Measurements from ENCODE around the gene GRB2. TPM values are rescaled to one million over a fixed set of nuclear protein-coding genes. Genes with fewer than 3 reads are reported as not detected.

Gene GRB2
- total RNA-seq, 1 experiment from 2014 or later = 101 TPM

GRCh38 chr17:75317671-75318070 lies 87.8 kb downstream of the GRB2 start:
- intact Hi-C loops (cut with micrococcal nuclease; ENCODE audit: unreplicated experiment) = no loop called here
- ChIA-PET CTCF (no interaction called here), POLR2A (ENCODE audit: low non-redundant PET) (no interaction called here)
- TF ChIP-seq EZH2 (IDR thresholded peaks at IDR 0.05; ENCODE audit: borderline replicate concordance, low read depth, low read length, poor library complexity, severe bottlenecking) = no peak
- TF ChIP-seq, protein P1, sequence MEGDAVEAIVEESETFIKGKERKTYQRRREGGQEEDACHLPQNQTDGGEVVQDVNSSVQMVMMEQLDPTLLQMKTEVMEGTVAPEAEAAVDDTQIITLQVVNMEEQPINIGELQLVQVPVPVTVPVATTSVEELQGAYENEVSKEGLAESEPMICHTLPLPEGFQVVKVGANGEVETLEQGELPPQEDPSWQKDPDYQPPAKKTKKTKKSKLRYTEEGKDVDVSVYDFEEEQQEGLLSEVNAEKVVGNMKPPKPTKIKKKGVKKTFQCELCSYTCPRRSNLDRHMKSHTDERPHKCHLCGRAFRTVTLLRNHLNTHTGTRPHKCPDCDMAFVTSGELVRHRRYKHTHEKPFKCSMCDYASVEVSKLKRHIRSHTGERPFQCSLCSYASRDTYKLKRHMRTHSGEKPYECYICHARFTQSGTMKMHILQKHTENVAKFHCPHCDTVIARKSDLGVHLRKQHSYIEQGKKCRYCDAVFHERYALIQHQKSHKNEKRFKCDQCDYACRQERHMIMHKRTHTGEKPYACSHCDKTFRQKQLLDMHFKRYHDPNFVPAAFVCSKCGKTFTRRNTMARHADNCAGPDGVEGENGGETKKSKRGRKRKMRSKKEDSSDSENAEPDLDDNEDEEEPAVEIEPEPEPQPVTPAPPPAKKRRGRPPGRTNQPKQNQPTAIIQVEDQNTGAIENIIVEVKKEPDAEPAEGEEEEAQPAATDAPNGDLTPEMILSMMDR (conservative IDR thresholded peaks at IDR 0.05; ENCODE audit: low read depth, low read length) = no peak
- no peak for DNase-seq (ENCODE audit: low spot score)
- Histone ChIP-seq H3K27ac (ENCODE audit: low read depth, low read length, poor library complexity, severe bottlenecking) (no peak overlapping the region), H3K36me3 (ENCODE audit: insufficient read depth, low read length, poor library complexity, severe bottlenecking) (peaks cover 23% of the 10 kb centered on the region), H3K27me3 (replicated peaks; ENCODE audit: insufficient read depth, low read depth, low read length, poor library complexity) (no peaks in the 10 kb centered on the region), H3K4me1 (ENCODE audit: insufficient read depth, low read length, poor library complexity, severe bottlenecking) (no peaks in the 10 kb centered on the region), H3K9me3 (ENCODE audit: low read depth, low read length, poor library complexity, severe bottlenecking) (no peaks in the 10 kb centered on the region), H3K4me3 (ENCODE audit: low read depth, low read length, poor library complexity, severe bottlenecking) (no peak overlapping the region)
- no TSS peak for BruUV-seq (replicated peaks)

- ChIA-PET POLR2A (ENCODE audit: low non-redundant PET) (interaction anchor here (0.6 to 0.7 kb wide), 2 partner anchors 25 to 127 kb away, joined by 3 read pairs; no protein-coding TSS in a partner anchor), CTCF (interaction anchor here (0.6 to 0.7 kb wide), 2 partner anchors 30 to 77 kb away, joined by 8 to 14 read pairs; no protein-coding TSS in a partner anchor)
- Histone ChIP-seq H3K9me3 (ENCODE audit: low read depth, low read length, poor library complexity, severe bottlenecking) (no peaks in the 10 kb centered on the region), H3K27ac (ENCODE audit: low read depth, low read length, poor library complexity, severe bottlenecking) (no peak overlapping the region), H3K36me3 (ENCODE audit: insufficient read depth, low read length, poor library complexity, severe bottlenecking) (peaks cover 16% of the 10 kb centered on the region), H3K4me3 (ENCODE audit: low read depth, low read length, poor library complexity, severe bottlenecking) (no peak overlapping the region), H3K27me3 (replicated peaks; ENCODE audit: insufficient read depth, low read depth, low read length, poor library complexity) (no peaks in the 10 kb centered on the region), H3K4me1 (ENCODE audit: insufficient read depth, low read length, poor library complexity, severe bottlenecking) (no peaks in the 10 kb centered on the region)
- intact Hi-C loops (cut with micrococcal nuclease; ENCODE audit: unreplicated experiment) = no loop called here
- DNase-seq (ENCODE audit: low spot score) = no peak
- TF ChIP-seq, protein P1 (conservative IDR thresholded peaks at IDR 0.05; ENCODE audit: low read depth, low read length) = no peak
- no peak for TF ChIP-seq EZH2 (IDR thresholded peaks at IDR 0.05; ENCODE audit: borderline replicate concordance, low read depth, low read length, poor library complexity, severe bottlenecking)
- BruUV-seq (replicated peaks) = no TSS peak
Observed at GRCh38 chr17:75316253-75316652, 89.2 kb downstream of the GRB2 start.

DNA sequence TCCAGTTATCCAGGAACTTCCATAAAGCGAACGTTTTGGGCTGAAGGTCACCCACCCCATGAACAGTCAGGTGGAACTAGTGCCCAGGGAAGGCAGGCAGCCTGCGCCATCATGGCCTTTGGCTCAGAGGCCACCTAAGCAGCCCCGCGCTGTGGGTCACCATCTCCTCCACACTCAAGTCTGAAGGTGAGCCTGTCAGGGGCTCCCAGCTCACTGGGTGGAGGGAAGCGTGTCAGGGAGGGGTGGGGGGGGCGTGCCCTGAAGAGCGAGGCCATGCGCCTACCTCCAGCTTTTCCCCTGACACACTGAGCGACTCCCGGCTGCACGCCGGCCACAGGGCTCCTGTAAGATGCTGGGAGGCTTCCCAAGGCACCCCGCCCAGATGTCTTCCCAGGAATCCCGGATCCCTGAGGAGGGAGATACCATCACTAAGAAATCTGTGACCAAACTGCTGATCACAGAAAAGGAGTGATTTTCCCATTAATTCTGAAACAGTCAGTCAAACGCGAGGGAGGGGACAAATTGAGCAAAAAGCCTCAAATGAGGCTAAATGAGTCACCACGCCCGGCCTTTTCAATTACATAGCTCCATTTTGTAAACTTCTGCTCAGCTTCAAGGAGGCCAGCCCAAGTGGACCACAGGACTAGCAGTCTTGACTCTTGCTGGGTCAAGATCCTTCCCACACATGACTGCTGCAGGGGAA lies 89.8 kb downstream of the GRB2 start:
- intact Hi-C loops (cut with micrococcal nuclease; ENCODE audit: unreplicated experiment) = no loop called here
- H3K27me3 ChIP-seq (replicated peaks; ENCODE audit: insufficient read depth, low read depth, low read length, poor library complexity) = no peaks in the 10 kb centered on the region
- no peak overlapping the region for H3K4me3 ChIP-seq (ENCODE audit: low read depth, low read length, poor library complexity, severe bottlenecking)
- TF ChIP-seq, protein P1 (conservative IDR thresholded peaks at IDR 0.05; ENCODE audit: low read depth, low read length) = no peak
- TF ChIP-seq EZH2 (IDR thresholded peaks at IDR 0.05; ENCODE audit: borderline replicate concordance, low read depth, low read length, poor library complexity, severe bottlenecking) = no peak
- no peaks in the 10 kb centered on the region for H3K9me3 ChIP-seq (ENCODE audit: low read depth, low read length, poor library complexity, severe bottlenecking)
- BruUV-seq (replicated peaks) = no TSS peak
- no peaks in the 10 kb centered on the region for H3K4me1 ChIP-seq (ENCODE audit: insufficient read depth, low read length, poor library complexity, severe bottlenecking)
- H3K27ac ChIP-seq (ENCODE audit: low read depth, low read length, poor library complexity, severe bottlenecking) = no peak overlapping the region
- ChIA-PET POLR2A (ENCODE audit: low non-redundant PET) (interaction anchor here (0.5 kb wide), 1 partner anchor 37 kb away, joined by 3 read pairs; no protein-coding TSS in a partner anchor), CTCF (interaction anchor here (0.6 kb wide), 1 partner anchor 30 kb away, joined by 8 read pairs; no protein-coding TSS in a partner anchor)
- H3K36me3 ChIP-seq (ENCODE audit: insufficient read depth, low read length, poor library complexity, severe bottlenecking) = peaks cover 13% of the 10 kb centered on the region
- DNase-seq (ENCODE audit: low spot score) = no peak

All from A673 (cell line).